Panc1 (cell line): ENCODE measurements around the gene DCUN1D2. TPM values are rescaled to one million over a fixed set of nuclear protein-coding genes. Genes with fewer than 3 reads are reported as not detected.

Experiments used
- ATAC-seq: fragments of 200-7000 bp; cut with Tn5 transposase; 2 replicates; pipeline ENCODE4 v1.9.1; 2020; ENCODE audit warnings: mild to moderate bottlenecking, moderate library complexity
- BruUV-seq: library from RNA; stranded (reverse); fragments of 400-500 nt; replicated peaks from 2 replicates; lab custom pipeline; 2021; lab: Mats Ljungman, UMichigan
- CTCF ChIA-PET: fragments of 300-600 bp; sonication (Branson Sonifier 250); formaldehyde crosslinking; loops from one replicate; lab custom pipeline; 2022; ENCODE audit warnings: antibody characterized with exemption; lab: Charles Lee
- POLR2A ChIA-PET: fragments of 300-600 bp; sonication (Branson Sonifier 250); formaldehyde crosslinking; loops from one replicate; lab custom pipeline; 2022; ENCODE audit warnings: antibody characterized with exemption; lab: Charles Lee
- DNase-seq: peaks from one replicate; pipeline ENCODE4 v3.0.0-alpha.2; 2010; ENCODE audit warnings: low read depth, low spot score
- H3K27ac ChIP-seq: 2 replicates; pipeline ENCODE4 v1.5.1; 2011; ENCODE audit warnings: mild to moderate bottlenecking, low read length, inconsistent platforms
- H3K27me3 ChIP-seq: fragments of 200-500 bp; sonication (Bioruptor generic); 2 replicates; pipeline ENCODE4 v1.6.0; 2014; ENCODE audit warnings: low read length, inconsistent platforms; ENCODE audit not compliant: control insufficient read depth, insufficient read depth
- H3K36me3 ChIP-seq: fragments of 200-500 bp; sonication (Bioruptor generic); 2 replicates; pipeline ENCODE4 v1.5.1; 2014; ENCODE audit warnings: inconsistent platforms, mild to moderate bottlenecking, low read length, moderate library complexity; ENCODE audit not compliant: control insufficient read depth, insufficient read depth
- H3K4me1 ChIP-seq: 2 replicates; pipeline ENCODE4 v1.5.1; 2011; ENCODE audit warnings: inconsistent platforms, mild to moderate bottlenecking, low read length, moderate library complexity; ENCODE audit not compliant: control insufficient read depth, insufficient read depth
- H3K4me3 ChIP-seq, 2 experiments: 2 replicates each; pipeline ENCODE4 v1.5.1; 2011 to 2012; ENCODE audit warnings: low read depth in 2 of 2, low read length in 2 of 2, mild to moderate bottlenecking in 2 of 2, inconsistent platforms in 1 of 2, moderate library complexity in 1 of 2
- H3K9me3 ChIP-seq: fragments of 200-500 bp; sonication (Bioruptor generic); 2 replicates; pipeline ENCODE4 v1.5.1; 2014; ENCODE audit warnings: low read depth, mild to moderate bottlenecking, inconsistent platforms, low read length, moderate library complexity; ENCODE audit not compliant: control insufficient read depth, insufficient read depth
- CTCF ChIP-seq: fragments of 450-650 bp; IDR thresholded peaks from 2 replicates; pipeline ENCODE4 v1.5.1; 2017; ENCODE audit warnings: mild to moderate bottlenecking
- POLR2AphosphoS5 ChIP-seq: IDR thresholded peaks from 2 replicates; pipeline ENCODE4 v1.6.1; 2012; ENCODE audit warnings: mild to moderate bottlenecking, low read depth, low read length, moderate library complexity
- REST ChIP-seq, 2 experiments: IDR thresholded peaks; 2 replicates each; pipeline ENCODE4 v1.6.1; 2011 to 2012; ENCODE audit warnings: low read depth in 2 of 2, control low read depth in 1 of 2, low read length in 1 of 2, mild to moderate bottlenecking in 1 of 2, moderate library complexity in 1 of 2; ENCODE audit not compliant: insufficient read depth in 1 of 2
- SIN3A ChIP-seq: IDR thresholded peaks from 2 replicates; pipeline ENCODE4 v1.6.1; 2012; ENCODE audit warnings: low read depth, mild to moderate bottlenecking, low read length, moderate library complexity, borderline replicate concordance; ENCODE audit not compliant: insufficient read depth
- TCF7L2 ChIP-seq: IDR thresholded peaks from 2 replicates; pipeline ENCODE4 v1.6.1; 2011; ENCODE audit warnings: mild to moderate bottlenecking, low read depth, low read length, inconsistent platforms
- in situ Hi-C: cut with HindIII; loops from 2 replicates; pipeline ENCODE4 v1.10.0; 2016; ENCODE audit warnings: low sequenced_read_pairs, low pct_unique_long_range_greater_than_20kb
- intact Hi-C: fragments of 100-400 bp; cut with micrococcal nuclease; formaldehyde crosslinking; loops from one replicate; pipeline ENCODE4 v1.10.0; 2022; ENCODE audit not compliant: unreplicated experiment
- total RNA-seq: library from RNA; stranded (reverse); gene quantifications from one replicate; pipeline ENCODE4 v1.2.1, GENCODE V29; 2021; ENCODE audit not compliant: unreplicated experiment

The DCUN1D2 gene
- total RNA-seq, 1 experiment from 2014 or later = 22.8 TPM

GRCh38 chr13:113460064-113460555, 30.4 kb downstream of the DCUN1D2 start:
- H3K36me3 ChIP-seq = no peaks in the 10 kb centered on the region; the same call in none of the 2 replicates
- no peaks in the 10 kb centered on the region for H3K9me3 ChIP-seq
- no peak for TF ChIP-seq REST (IDR thresholded peaks at IDR 0.05; ENCODE audit: insufficient read depth in 1 of 2, low read depth in 2 of 2, low read length in 1 of 2)
- TF ChIP-seq CTCF = no peak
- TF ChIP-seq SIN3A = no peak
- TF ChIP-seq POLR2AphosphoS5 = no peak
- no peak for TF ChIP-seq TCF7L2
- intact Hi-C loops (no loop called here), in situ Hi-C loops (no loop called here)
- H3K27ac ChIP-seq = no peak overlapping the region
- no TSS peak for BruUV-seq
- ChIA-PET CTCF (no interaction called here), POLR2A (no interaction called here)
- DNase-seq (no peak), ATAC-seq (no peak)
- no peaks in the 10 kb centered on the region for H3K27me3 ChIP-seq
- H3K4me1 ChIP-seq = no peaks in the 10 kb centered on the region
- H3K4me3 ChIP-seq = no peak overlapping the region

- intact Hi-C loops = no loop called here
- no TSS peak for BruUV-seq
- CTCF ChIA-PET = interaction anchor here (0.6 kb wide), 1 partner anchor 60 kb away, joined by 3 read pairs; no protein-coding TSS in a partner anchor
- ATAC-seq (peak; percentile 62; the same call in 1 of the 2 replicates), DNase-seq (no peak)
- H3K4me1 ChIP-seq = no peaks in the 10 kb centered on the region
- H3K36me3 ChIP-seq = no peaks in the 10 kb centered on the region; the same call in none of the 2 replicates
- H3K4me3 ChIP-seq = no peak overlapping the region
- in situ Hi-C loops = no loop called here
- no peak overlapping the region for H3K27ac ChIP-seq
- H3K9me3 ChIP-seq = no peaks in the 10 kb centered on the region
- POLR2A ChIA-PET = no interaction called here
- no peaks in the 10 kb centered on the region for H3K27me3 ChIP-seq
- TF ChIP-seq CTCF = peak; percentile 44
- TF ChIP-seq SIN3A = no peak
Observed at GRCh38 chr13:113458253-113459065, 32.1 kb downstream of the DCUN1D2 start.
